SW480 (cell line): ENCODE data around the gene MTUS2.
A peak's percentile ranks its signal among the peaks of the same experiment; 100 is the strongest.

Source experiments
- DNase-seq: peaks from one replicate; pipeline ENCODE4 v3.0.0-alpha.2; 2016; ENCODE audit warnings: low spot score

MTUS2 gene

DNA sequence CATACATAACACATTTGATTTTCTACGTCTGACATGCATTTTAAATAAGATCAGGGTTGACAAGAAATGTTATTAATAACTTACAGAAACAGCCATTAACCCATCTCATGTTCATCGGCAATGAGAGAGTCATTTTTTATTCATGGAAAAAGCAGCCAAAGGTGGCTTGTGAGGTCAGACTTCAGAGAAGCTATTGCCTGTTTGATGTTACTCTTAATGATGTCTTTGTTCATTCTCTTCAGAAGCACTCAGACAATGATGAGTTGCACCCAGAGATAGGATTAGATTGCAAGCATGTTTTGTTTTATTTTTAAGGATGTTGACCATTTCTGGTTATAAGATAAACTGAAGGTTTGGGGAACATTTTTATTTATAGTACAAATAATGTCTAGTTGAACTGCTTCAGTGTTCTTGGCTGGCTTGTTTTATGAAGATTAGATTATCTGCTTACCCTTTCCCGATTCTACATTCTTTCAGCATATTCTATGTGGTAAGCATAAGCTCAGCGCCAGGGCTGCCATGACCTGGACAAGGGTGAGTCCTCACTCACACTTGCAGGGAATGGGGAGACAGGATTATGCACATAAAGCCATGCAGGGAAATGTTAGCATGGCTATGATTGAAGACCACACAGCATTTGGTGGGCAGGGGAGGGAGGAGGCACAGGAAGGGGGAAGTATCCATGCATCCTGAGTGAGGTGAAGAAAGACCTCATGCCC, 288.1 kb downstream of the MTUS2 start:
- peak; percentile 64 for DNase-seq

- no peak for DNase-seq
These were observed 289.8 kb downstream of the MTUS2 start for GRCh38 chr13:29109987-29110386.

GRCh38 chr13:29111446-29111845, 291.3 kb downstream of the MTUS2 start:
- DNase-seq: no peak

- no peak for DNase-seq
These were observed 295.7 kb downstream of the MTUS2 start for GRCh38 chr13:29115842-29116241.

DNA sequence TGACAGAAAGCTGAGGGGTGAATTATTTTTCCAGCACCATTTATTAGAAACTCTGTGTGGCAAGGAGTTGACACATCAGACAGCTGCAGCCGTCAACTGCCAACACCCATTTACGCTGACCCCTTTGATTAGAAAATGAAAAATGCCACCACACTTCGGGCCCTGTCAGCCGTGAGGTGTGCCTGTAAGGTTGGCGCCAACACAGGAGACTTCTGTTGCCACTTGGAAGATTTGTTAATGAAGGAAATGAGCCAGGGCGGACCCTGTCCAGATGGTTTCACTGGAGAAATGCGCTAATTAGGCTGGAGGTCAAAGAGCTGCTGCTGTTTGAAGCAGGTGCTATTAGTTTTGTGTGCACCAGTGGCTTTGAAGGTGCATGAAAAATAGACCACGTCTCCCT, 297.5 kb downstream of the MTUS2 start:
- DNase-seq: no peak

GRCh38 chr13:29118471-29118870, 298.3 kb downstream of the MTUS2 start:
- DNase-seq: no peak

GRCh38 chr13:29125191-29125933, 305.2 kb downstream of the MTUS2 start:
- no peak for DNase-seq

DNA sequence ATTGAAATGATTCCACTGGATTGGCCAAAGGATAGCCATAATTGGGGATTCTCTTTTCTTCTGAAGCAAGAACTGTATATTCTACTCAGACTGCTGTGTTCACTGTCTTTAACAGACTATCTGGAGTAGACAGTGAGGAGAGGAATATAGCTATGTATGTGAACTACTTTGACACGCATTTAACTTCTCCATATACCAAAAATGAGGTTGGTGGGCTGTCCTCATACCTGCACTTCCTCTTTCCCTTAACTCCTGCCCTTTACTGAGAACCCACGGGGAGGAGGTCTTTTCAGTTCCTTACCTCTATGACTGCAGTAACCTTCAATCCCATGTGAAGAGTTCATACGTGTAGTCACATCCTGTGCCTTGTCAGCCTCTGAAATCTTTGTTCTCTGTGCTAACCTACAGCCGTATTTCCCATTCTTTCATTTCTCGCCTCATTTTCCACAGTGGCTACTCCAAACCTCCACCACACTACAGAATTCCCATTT, 305.8 kb downstream of the MTUS2 start:
- no peak for DNase-seq

- DNase-seq: no peak
These were observed 309.5 kb downstream of the MTUS2 start for GRCh38 chr13:29129616-29130015.

- no peak for DNase-seq
These were observed 311.0 kb downstream of the MTUS2 start for GRCh38 chr13:29131159-29131558.

DNA sequence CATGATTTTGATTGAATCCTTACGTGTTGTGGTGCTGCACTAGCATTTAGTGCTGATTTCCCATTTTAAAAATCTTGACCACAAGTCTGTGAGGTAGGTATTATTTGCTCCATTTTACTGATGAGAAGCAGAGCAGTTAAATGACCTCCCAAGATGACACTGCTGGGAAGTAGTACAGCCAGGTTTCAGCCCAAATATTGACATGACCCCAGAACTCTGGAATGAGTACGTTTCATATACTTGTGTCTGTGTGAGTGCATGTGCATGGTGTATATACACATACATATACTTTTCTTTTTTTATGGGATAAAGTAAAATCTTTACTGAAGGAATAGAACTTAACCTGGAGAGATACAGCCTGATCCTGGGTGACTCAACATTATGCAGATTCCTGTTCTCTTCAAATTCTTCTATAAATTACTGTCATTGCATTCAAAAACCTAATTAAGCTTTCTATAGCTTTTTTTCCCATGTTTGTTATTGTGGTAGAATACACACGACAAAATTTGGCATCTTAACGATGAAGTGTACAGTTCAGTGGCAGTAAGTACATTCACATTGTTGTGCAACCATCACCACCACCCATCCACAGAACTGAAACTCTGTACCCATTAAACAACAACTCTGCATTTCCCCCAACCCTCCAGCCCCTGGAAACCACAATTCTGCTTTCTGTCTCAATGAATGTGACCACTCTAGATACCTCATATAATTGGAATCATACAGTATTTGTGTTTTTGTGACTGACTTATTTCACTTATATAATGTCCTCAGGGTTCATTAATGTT, 311.9 kb downstream of the MTUS2 start:
- no peak for DNase-seq

DNA sequence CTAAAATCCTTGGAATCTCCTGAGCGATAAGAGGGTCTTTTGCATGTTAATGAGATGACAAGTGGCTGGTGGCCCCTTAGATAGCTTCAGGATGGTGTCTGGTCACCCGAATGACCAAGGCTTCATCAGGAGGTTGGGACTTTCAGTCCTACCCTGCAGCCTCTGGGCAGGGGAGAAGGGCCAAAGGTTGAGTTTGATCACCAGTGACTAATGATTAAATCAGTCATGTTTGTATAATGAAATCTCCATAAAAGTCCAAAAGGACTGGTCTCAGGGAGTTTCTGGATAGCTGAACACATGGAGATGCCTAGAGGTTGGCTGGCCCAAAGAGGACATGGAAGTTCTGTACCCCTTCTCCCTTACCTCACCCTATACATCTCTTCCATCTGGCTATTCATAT, 316.2 kb downstream of the MTUS2 start:
- DNase-seq: no peak

- DNase-seq: no peak
These were observed 316.9 kb downstream of the MTUS2 start for GRCh38 chr13:29137016-29137415.

DNA sequence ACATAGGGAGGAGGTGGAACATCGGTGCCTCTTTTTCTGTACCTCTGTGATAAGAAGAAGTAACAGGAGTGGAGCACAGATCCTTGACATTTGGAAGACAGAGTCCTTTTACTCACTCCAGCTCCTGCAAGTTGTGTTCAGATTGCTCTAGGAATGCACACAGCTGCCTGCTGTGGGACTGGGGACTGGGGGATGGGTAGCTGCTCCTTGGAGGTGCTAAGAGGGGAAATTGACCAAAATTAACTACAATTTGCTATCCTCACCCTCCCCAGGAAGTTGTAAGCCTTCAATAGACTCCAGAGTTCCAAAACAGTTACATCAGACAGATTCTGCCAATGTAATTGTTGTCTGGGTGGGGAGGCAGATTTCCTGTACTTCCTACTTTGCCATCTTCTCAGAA, 317.9 kb downstream of the MTUS2 start:
- DNase-seq: no peak

DNA sequence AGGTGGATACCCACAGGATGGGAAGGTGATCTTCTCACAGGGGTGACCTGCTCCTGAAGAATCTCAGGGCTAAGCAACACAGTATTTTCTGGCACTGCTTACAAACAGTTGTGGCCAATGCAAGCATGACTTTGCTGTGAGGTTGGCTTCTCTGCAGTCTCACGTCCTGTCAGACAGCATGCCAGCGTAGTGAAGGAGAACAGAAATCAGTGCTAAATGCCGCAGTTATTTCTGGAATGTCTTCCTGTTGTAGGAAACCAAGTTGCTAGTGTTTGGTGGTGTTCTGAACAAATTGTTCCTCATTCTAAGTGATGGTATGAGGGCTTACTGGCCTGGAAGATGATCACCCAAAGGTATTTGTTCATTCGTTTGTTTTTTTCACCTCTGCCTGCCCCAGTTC, 320.1 kb downstream of the MTUS2 start:
- DNase-seq: peak; percentile 23

DNA sequence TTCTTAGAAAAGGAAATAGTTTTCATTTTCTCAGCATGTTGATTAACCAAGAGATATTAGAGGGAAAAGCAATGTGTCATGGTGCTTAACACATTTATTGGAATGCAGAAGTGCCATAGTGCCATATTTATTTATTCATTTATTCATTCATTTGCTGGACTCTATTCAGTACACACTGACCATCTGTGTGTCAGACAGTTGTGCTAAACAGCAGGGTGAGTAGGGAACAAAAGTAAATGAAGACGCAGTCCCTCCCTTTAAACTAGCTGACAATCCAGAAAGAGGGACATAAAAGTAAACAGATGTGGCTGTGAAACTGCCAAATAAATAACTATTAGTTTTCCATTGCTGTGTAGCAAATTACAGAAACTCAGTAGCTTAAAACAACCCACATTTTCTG, 323.7 kb downstream of the MTUS2 start:
- no peak for DNase-seq

- DNase-seq: no peak
These were observed 334.3 kb downstream of the MTUS2 start for GRCh38 chr13:29154390-29154789.

DNA sequence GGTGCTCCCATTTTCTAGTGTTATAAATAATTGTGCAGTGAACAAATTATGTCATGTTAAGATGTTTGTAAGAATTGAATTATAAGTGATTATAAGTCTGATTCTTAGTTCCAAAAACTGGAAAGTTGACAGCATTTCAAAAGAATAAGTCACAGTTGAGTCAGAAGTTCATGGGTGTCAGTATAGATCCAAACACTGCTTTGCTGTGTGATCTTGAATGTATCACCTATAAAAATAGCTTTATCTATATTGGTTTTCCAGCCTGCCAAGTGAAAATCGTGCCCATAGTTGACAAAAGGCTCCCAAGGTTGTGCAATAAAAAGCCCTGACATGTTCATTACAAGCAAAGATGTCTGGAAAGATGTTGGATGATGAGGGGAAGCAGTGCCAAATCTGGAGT, 336.0 kb downstream of the MTUS2 start:
- no peak for DNase-seq

- DNase-seq: no peak
These were observed 339.7 kb downstream of the MTUS2 start for GRCh38 chr13:29159871-29160270.

DNA sequence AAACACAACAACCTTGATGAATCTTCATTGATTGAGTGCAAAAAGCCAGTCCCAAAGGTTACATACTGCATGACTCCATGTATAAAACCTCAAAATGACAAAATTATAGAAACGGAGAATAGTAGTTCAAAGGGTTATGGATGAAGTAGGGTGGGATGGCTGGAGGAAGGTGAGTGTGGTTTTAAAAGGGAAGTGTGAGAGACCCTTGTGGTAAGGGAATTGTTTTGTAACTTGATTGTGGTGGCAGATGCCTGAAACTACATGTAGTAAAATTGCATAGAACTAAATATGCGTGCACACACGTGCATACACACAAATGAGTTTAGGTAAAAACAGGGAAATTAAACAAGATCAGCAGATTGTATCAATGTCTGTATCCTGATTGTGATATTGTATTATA, 340.7 kb downstream of the MTUS2 start:
- no peak for DNase-seq

GRCh38 chr13:29161676-29162075, 341.5 kb downstream of the MTUS2 start:
- no peak for DNase-seq

DNA sequence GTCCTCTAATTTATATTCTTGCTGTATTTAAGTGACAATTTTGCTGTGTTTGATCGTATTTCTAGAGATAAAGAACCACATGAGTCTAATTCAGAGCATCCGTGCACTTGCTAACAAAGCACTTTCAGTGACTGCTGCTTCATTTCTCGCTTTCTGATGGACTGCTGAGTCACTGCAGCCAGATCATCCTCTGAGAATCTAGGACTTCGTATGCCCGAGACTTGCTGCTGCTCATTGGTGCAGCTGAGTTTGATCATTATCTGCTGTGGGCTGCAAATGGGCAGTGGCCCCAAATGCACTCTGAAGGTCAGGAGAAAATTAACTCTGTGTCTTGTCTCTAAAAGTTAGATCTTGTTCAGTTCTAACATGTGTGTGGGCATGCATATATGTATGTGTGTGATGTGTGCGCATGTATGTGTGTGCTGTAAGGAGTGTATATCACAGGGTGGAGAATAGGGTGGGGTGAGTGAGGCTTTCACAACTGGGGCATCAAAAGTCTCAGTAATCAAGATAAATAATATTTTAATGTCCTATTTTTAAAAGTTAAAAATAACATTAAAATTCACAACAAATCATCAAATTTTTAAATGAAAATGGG, 342.6 kb downstream of the MTUS2 start:
- no peak for DNase-seq
